Subcutaneous abdominal adipose tissue (tissue), 5 donors: ENCODE measurements around the gene PITPNM3.

Experiments used
- H3K27ac ChIP-seq: one replicate; pipeline ENCODE4 v1.7.0; 2013; ENCODE audit warnings: low read depth, mild to moderate bottlenecking, inconsistent platforms, low read length, moderate library complexity
- H3K27me3 ChIP-seq, 5 donors: one replicate each; pipeline ENCODE4 v1.7.0; 2013; ENCODE audit warnings: low read length in 5 of 5, inconsistent platforms in 1 of 5; ENCODE audit not compliant: control insufficient read depth in 5 of 5, insufficient read depth in 4 of 5
- H3K36me3 ChIP-seq, 5 donors: one replicate each; pipeline ENCODE4 v1.7.0; 2013; ENCODE audit warnings: low read length in 5 of 5; ENCODE audit not compliant: control insufficient read depth in 5 of 5, insufficient read depth in 5 of 5
- H3K4me1 ChIP-seq, 5 donors: one replicate each; pipeline ENCODE4 v1.7.0; 2013; ENCODE audit warnings: low read length in 5 of 5, mild to moderate bottlenecking in 3 of 5, moderate library complexity in 1 of 5; ENCODE audit not compliant: control insufficient read depth in 5 of 5, insufficient read depth in 5 of 5
- H3K4me3 ChIP-seq, 5 donors: one replicate each; pipeline ENCODE4 v1.7.0; 2013; ENCODE audit warnings: low read length in 5 of 5, low read depth in 1 of 5
- H3K9ac ChIP-seq, 5 donors: one replicate each; pipeline ENCODE4 v1.7.0; 2013; ENCODE audit warnings: low read length in 5 of 5, mild to moderate bottlenecking in 4 of 5, moderate library complexity in 3 of 5
- H3K9me3 ChIP-seq, 5 donors: one replicate each; pipeline ENCODE4 v1.7.0; 2013; ENCODE audit warnings: low read length in 5 of 5; ENCODE audit not compliant: control insufficient read depth in 5 of 5
- donor health status: healthy.
- donor health status: healthy.
- donor health status: healthy.
- donor health status: healthy.
- donor health status: healthy.

PITPNM3 gene

GRCh38 chr17:6442775-6443174, 113.6 kb downstream of the PITPNM3 start:
- H3K27me3 ChIP-seq: peaks cover 6 to 13% (median 8%) of the 10 kb centered on the region in 5 donors
- H3K27ac ChIP-seq: no peak overlapping the region
- H3K9ac ChIP-seq: no peak overlapping the region
- H3K9me3 ChIP-seq: no peaks in the 10 kb centered on the region
- H3K4me1 ChIP-seq: peaks cover 0 to 16% (median 14%) of the 10 kb centered on the region in 5 donors
- H3K4me3 ChIP-seq: no peak overlapping the region
- no peaks in the 10 kb centered on the region for H3K36me3 ChIP-seq

DNA sequence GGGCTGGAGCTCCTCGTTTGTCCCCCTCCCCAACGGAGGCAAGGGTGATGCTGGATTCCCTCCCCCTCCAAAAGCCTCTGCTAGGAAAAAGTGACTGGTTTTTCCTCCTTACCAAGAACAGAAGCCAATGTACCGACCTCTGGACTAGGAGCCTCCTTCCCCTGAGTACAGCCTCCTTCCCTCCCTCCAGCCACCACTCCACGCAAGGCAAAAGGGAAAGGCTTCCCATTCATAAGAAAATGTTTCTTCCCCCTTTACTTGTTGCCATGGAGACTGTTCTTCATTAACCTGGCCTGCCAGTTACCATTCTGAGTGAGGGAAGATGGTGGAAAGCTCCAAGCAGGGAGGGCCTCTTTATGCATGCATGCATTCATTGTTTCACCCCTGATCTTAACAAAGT, 116.4 kb downstream of the PITPNM3 start:
- Histone ChIP-seq H3K36me3 (no peaks in the 10 kb centered on the region), H3K9ac (no peak overlapping the region), H3K27ac (no peak overlapping the region), H3K9me3 (no peaks in the 10 kb centered on the region), H3K27me3 (peaks cover 8 to 21% (median 14%) of the 10 kb centered on the region in 5 donors), H3K4me3 (no peak overlapping the region), H3K4me1 (peaks cover 0 to 16% (median 14%) of the 10 kb centered on the region in 5 donors)

DNA sequence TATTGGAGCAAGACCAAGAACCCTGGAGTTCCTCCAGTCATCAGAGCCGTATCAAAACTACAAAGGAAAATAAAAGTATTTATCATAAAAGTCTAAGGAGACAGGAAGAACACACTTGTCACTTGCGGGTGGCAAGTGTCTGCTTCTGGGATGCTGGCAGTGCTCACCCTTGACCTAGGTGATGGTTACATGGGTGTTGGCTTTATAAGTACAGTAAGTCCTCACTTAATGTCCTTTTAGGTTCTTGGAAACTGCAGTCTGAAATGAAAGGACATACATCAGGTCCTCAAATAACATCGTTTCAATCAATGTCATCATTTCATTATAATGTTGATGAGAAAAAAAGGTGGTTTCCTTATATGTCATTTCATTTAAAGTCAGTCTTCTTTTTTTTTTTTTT, 118.4 kb downstream of the PITPNM3 start:
- Histone ChIP-seq H3K27ac (no peak overlapping the region), H3K9me3 (no peaks in the 10 kb centered on the region), H3K4me3 (no peak overlapping the region), H3K4me1 (no peaks in the 10 kb centered on the region), H3K36me3 (no peaks in the 10 kb centered on the region), H3K27me3 (peaks cover 8 to 27% (median 15%) of the 10 kb centered on the region in 5 donors), H3K9ac (no peak overlapping the region)

DNA sequence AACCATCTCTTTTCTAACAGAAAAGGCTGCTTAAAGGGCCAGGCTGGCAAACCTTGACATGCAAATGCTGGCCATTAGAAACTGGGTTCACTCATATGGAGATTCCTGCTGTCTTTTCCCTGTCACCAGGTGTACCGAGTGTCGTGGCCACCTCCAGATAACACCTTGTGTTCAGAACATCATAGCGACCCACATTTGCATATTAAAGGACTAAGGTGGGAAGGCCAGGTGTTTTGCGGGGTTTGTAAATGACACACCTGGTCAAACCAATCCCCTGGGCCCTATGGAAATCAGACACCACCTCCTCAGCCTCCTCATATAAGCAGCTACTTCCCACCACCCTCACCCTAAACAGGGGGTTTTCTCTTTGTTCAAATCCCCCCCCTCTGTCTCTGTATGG, 118.9 kb downstream of the PITPNM3 start:
- Histone ChIP-seq H3K9me3 (no peaks in the 10 kb centered on the region), H3K27ac (no peak overlapping the region), H3K4me1 (no peaks in the 10 kb centered on the region), H3K9ac (no peak overlapping the region), H3K27me3 (peaks cover 8 to 27% (median 15%) of the 10 kb centered on the region in 5 donors), H3K36me3 (no peaks in the 10 kb centered on the region), H3K4me3 (no peak overlapping the region)

GRCh38 chr17:6435968-6436367, 120.4 kb downstream of the PITPNM3 start:
- H3K27me3 ChIP-seq: peaks cover 8 to 27% (median 13%) of the 10 kb centered on the region in 5 donors
- peaks cover 0 to 4% (median 1%) of the 10 kb centered on the region in 5 donors for H3K9me3 ChIP-seq
- H3K27ac ChIP-seq: no peak overlapping the region
- no peak overlapping the region for H3K4me3 ChIP-seq
- no peaks in the 10 kb centered on the region for H3K4me1 ChIP-seq
- H3K9ac ChIP-seq: no peak overlapping the region
- H3K36me3 ChIP-seq: no peaks in the 10 kb centered on the region

- H3K9ac ChIP-seq: no peak within 1 kb of the TSS
- peaks cover 0 to 6% (median 4%) of the 10 kb centered on the region in 5 donors for H3K9me3 ChIP-seq
- no peaks in the 10 kb centered on the region for H3K4me1 ChIP-seq
- no peaks in the 10 kb centered on the region for H3K36me3 ChIP-seq
- peaks cover 8 to 27% (median 12%) of the 10 kb centered on the region in 5 donors for H3K27me3 ChIP-seq
- no peak within 1 kb of the TSS for H3K4me3 ChIP-seq
- H3K27ac ChIP-seq: no peak within 1 kb of the TSS
These were observed 121.3 kb downstream of the PITPNM3 start, which contains the start of gene AIPL1 for GRCh38 chr17:6435051-6435450. AIPL1 (minus strand) TSS chr17:6435121; CDS start chr17:6435104, 17 bp downstream.

DNA sequence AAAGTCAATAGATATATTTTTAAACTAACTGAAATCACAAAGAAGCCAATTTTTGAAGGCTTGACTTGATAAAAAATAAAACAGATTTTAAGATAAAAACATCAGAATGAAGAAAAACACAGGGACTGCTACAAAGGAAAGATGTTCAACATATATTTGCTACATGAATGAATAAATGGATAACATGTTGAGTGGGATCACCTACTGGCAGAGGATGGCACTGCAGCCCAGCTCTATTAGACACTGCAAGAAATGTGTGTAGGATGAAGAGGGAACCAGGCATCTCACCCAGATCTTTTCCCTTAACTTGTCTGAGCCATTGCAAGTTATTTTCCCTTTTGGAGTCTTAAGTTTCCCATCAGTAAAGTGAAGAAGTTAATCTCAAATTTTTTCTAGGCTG, 125.6 kb downstream of the PITPNM3 start:
- Histone ChIP-seq H3K9ac (no peak overlapping the region), H3K9me3 (peaks cover 0 to 6% (median 4%) of the 10 kb centered on the region in 5 donors), H3K4me3 (no peak overlapping the region), H3K27me3 (peaks cover 0 to 12% (median 3%) of the 10 kb centered on the region in 5 donors), H3K27ac (no peak overlapping the region), H3K4me1 (peaks cover 0 to 8% (median 0%) of the 10 kb centered on the region in 5 donors), H3K36me3 (no peaks in the 10 kb centered on the region)

GRCh38 chr17:6429266-6429665, 127.1 kb downstream of the PITPNM3 start:
- Histone ChIP-seq H3K9ac (no peak overlapping the region), H3K27me3 (peaks cover 0 to 13% (median 4%) of the 10 kb centered on the region in 5 donors), H3K27ac (no peak overlapping the region), H3K9me3 (peaks cover 0 to 6% (median 4%) of the 10 kb centered on the region in 5 donors), H3K36me3 (no peaks in the 10 kb centered on the region), H3K4me3 (no peak overlapping the region), H3K4me1 (peaks cover 0 to 8% (median 0%) of the 10 kb centered on the region in 5 donors)

- Histone ChIP-seq H3K4me1 (peaks cover 0 to 8% (median 0%) of the 10 kb centered on the region in 5 donors), H3K36me3 (no peaks in the 10 kb centered on the region), H3K27me3 (peaks cover 0 to 15% (median 9%) of the 10 kb centered on the region in 5 donors)
These were observed 128.0 kb downstream of the PITPNM3 start for GRCh38 chr17:6428207-6428965.

GRCh38 chr17:6427279-6427781, 129.0 kb downstream of the PITPNM3 start:
- Histone ChIP-seq H3K9me3 (peaks cover 0 to 6% (median 4%) of the 10 kb centered on the region in 5 donors), H3K27ac (no peak overlapping the region), H3K4me1 (peaks cover 0 to 8% (median 0%) of the 10 kb centered on the region in 5 donors), H3K27me3 (peaks cover 0 to 15% (median 9%) of the 10 kb centered on the region in 5 donors), H3K36me3 (no peaks in the 10 kb centered on the region), H3K4me3 (no peak overlapping the region), H3K9ac (peak overlapping the region in 1 of 5 donors; percentile 30)

More at GRCh38 chr17:6428207-6428965, 128.0 kb downstream of the PITPNM3 start:
- no peak overlapping the region for H3K27ac ChIP-seq
- no peak overlapping the region for H3K9ac ChIP-seq
- H3K4me3 ChIP-seq: no peak overlapping the region
- peaks cover 0 to 6% (median 4%) of the 10 kb centered on the region in 5 donors for H3K9me3 ChIP-seq
